AG20443 (cell line): ENCODE data around the gene CAMKMT.

Experiments used
- DNase-seq: peaks from one replicate; pipeline ENCODE4 v3.0.0; 2012; ENCODE audit warnings: low spot score, mixed read lengths

The CAMKMT gene

DNA sequence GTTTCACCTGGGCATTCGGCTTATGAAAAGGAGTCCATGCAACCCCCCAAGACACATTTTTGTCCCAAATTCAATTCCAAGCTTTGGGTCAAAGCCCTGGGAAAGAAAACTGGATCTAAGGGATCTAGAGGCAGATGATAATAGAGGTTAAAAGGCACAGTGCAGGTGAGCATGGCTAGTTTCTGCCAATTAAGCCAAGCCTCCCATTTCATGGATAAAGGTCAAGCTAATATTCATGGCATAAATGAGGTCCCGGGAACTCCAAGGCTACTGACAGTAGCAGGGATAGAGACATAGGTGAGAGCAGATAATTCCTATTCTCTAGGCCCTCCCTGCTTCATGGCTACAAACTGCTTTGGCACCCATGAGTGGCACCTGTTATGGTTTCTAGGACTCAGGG, 83.1 kb downstream of the CAMKMT start:
- no peak for DNase-seq

- DNase-seq = no peak
These were observed 87.2 kb downstream of the CAMKMT start for GRCh38 chr2:44448860-44449527.

GRCh38 chr2:44450082-44450481, 88.3 kb downstream of the CAMKMT start:
- no peak for DNase-seq

GRCh38 chr2:44450806-44451205, 89.1 kb downstream of the CAMKMT start:
- peak; percentile 12 for DNase-seq

GRCh38 chr2:44452069-44452583, 90.4 kb downstream of the CAMKMT start:
- DNase-seq = no peak

GRCh38 chr2:44453259-44453658, 91.5 kb downstream of the CAMKMT start:
- DNase-seq = no peak

- no peak for DNase-seq
These were observed 94.1 kb downstream of the CAMKMT start for GRCh38 chr2:44455877-44456276.

GRCh38 chr2:44456946-44457345, 95.2 kb downstream of the CAMKMT start:
- DNase-seq = peak; percentile 9

DNA sequence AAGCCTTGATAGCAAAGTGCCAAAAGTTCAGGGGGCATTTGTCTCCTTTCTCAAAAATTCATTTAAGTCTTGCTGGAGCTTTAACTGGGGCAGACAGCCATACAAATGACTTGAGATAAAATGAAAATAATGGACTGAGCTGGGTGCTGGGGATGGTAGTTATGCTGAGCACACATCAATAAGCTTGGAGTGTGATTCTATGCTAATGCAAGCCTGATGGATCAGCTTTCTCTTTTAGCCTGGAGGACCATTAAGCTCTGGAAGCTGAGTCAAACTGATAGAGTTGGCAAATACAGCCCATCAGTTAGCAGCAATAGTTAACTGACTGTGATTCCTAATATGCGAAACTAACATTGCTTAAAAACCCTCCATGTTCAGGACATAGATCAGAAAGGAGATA, 98.0 kb downstream of the CAMKMT start:
- no peak for DNase-seq

- no peak for DNase-seq
These were observed 101.4 kb downstream of the CAMKMT start for GRCh38 chr2:44462934-44463849.

- DNase-seq = no peak
These were observed 102.7 kb downstream of the CAMKMT start for GRCh38 chr2:44464437-44464836.

DNA sequence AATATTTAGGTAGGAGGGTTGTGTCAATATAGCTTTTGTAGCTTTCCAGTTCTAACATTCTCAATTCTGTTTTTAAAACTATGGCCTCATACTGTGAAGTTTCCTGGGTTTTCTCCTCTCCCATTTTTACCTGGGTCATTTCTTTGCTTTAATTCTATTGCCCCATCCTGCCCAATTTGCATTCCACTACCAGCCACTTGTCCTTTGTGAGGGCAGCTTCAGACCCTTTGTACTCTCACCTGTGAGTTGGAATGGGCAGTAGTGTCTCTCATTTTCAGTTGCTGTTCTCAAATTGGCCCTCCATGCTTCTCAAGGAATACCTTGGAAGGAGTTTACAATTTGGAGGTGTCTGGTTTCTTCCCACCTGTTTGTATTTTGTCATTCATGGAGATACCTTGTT, 108.4 kb downstream of the CAMKMT start:
- DNase-seq = no peak

- no peak for DNase-seq
These were observed 116.1 kb downstream of the CAMKMT start for GRCh38 chr2:44477657-44478414.

DNA sequence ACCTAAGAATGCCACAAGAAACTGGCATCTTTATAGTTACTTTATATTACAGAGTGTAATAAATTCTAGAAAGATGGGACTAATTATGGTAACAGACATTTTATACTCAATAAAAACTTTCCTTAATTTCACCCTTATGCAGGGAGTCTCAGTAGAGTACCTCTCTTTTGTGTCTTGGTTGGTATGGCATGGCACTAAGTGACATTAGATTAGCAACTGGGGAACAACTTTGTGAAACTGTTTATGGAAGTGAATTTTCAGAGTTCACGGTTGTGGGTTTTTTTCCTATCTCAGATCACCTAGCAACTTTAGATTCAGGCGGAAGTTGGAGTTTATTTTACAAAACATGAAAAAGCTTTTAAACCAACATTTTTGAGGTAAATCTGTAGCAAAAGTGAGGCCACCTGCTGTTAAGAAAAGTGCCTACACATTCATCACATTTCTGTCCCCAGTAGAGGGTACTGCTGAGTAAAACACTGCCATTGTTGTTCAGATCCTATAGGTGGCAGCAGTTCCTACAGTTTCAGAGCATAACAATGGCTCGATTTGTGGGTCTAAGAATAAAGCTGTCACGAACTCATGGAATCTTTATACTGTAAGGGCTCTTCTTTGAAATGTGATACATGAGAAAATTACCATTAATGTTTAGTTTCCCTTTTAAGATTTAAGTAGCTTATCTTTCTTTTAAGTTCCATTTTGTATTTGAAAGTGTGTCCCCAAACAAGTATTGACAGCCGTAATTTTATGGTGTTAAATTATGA, 117.6 kb downstream of the CAMKMT start:
- peak; percentile 81 for DNase-seq

DNA sequence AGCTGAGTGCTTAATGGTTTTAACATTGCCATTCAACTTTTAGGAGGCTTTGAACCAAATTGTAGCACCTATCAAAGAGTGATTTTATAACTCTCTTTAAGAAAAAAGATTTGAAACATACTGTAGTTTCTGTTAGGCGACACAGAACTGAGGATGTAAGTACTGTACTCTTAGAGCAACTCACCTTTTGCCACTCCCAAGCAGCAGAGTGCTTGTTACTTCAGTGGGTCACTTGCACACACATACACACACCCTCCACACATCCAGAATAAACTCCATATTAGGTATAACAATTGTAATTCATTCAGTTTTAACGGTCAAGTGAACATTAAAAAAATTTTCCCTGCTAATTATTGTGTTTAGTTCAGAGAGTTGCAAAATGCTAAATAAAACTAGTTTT, 118.3 kb downstream of the CAMKMT start:
- no peak for DNase-seq

- DNase-seq = no peak
These were observed 125.3 kb downstream of the CAMKMT start for GRCh38 chr2:44487052-44487451.

DNA sequence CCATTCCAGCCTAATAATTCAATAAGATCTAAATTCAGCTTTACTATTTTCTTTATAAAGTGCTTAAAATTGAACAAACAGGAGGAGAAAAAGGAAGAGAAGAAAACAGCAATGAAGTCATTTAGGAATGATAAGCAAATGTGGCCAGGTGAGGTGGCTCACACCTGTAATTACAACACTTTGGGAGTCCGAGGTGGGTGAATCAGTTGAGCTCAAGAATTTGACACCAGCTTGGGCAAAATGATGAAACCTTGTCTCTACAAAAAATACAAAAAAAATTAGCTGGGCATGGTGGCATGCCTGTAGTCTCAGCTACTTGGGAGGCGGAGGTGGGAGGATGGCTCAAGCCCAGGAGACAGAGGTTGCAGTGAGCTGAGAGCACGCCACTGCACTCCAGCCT, 129.0 kb downstream of the CAMKMT start:
- DNase-seq = no peak

DNA sequence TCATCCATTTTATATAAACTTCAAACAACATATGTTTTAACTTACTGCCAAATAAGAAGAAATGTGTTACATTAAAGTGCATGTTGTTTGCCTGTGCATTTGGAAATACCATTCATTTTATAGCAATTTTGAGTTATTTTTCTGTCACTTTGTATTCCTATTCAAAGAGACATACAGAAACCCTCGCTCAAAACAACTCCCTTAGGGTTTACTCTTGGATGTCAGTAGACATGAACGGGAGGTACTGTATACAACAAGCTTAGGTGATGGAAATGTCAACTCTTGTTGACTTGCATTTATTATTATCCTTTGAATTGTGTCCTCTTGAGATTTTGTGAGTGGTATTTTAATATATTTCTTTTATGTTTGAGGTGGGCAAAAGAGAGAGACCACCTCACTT, 132.3 kb downstream of the CAMKMT start:
- DNase-seq = no peak

DNA sequence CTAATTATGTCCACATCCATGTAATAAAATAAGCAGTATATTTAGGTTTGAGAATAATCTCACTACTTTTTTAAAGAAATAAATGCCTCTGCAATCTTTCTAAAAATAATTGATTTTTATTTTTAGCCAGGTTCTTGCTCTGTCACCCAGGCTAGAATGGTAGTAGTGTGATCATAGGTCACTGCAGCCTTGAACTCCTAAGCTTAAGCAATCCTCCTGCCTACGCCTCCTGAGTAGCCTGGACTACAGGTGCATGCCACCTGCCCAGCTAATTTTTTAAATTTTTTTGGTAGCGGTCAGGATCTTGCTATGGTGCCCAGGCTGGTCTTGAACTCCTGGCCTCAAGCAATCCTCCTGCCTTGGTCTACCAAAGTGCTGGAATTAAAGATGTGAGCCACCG, 133.3 kb downstream of the CAMKMT start:
- DNase-seq = no peak

DNA sequence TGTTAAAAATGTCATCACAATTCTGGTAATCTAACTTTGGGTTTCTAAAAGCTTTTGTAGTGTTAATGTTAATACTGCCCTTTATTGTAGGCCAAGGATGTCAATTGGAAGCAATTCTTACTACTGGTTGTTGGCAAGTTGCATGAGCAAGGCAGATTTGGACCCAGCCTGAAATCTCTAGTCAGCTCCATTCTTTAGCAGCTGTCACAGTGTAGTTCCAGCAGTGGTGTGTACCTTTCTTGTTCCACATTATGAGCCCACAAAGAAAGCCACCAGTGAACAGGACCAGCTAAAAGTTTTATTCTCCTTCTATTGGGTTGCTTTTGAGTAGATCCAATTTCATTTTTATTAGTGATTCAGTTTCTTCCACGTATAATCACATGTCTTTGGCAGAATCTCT, 133.8 kb downstream of the CAMKMT start:
- no peak for DNase-seq

DNA sequence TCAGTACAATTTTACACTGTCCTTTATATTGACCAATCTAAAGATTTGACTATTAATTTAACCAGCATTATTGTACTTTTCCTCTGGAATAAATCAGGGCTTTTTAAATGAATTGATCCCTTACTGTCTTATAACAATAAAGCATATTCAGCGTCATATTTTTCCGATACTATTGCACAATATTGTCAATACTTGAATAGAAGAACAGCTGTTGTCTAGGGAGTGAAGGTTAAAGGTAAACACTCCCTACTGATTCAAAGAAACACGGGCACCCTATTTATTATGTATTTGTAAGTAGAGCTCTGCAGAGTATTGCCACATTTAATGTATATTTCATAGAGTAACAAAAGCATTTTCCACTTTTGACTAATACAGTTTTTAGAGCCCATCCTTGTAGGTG, 134.4 kb downstream of the CAMKMT start:
- DNase-seq = no peak

- DNase-seq = no peak
These were observed 136.8 kb downstream of the CAMKMT start for GRCh38 chr2:44498551-44498950.
